Cortex of kidney (tissue), 1 donor: ENCODE results near the gene ZNF746.
"Not testable (repeated sequence)": the region's sequence is repeated elsewhere in the genome, so short reads cannot be mapped to it uniquely, and the experiment has no call there.

Experiments
- DNase-seq: peaks from one replicate; lab custom pipeline; 2025; lab: John Stamatoyannopoulos, UW

ZNF746 gene

DNA sequence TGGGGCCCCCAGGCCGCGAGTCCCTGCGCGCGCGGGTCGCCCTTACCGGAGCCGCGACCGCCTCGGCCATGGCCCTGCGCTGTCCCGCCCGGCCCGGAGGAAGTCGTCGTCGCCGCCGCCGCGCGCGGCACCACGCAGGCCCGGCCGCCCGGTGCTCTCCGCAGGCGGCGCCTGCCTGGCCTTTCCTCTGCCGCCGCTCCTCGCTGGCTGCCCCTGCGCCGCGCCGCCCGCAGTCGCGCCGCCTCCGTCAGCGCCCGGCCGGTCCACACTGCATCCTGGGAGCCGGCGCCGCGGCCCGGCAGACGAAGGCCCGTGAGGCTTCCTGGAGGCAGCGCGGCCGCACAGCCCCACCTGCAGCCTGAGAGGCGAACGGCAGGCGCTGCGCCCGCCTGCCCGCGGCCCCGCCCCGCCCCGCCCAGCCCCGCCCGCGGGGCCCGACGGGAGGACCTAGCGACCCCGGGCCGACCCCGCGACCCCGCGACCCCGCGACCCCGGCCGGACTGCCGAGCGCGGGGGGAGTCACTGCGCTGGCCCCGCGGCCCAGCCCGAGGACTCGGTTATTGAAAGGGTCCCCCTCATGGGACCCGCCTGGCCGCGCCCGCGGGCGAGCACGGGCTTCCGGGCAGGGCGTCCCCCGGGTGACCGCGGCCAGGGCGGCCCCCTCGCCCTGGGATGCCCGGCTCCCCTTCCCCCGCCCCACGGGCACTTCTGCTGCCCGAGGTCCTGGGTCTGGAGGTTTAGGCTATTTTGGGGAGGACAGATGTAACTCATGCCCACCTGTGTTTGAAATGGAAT, at the start of gene ZNF746:
Gene ZNF746 (minus strand): TSS at position 343 of the 795 bp plus-strand sequence. CDS start 273 bp downstream, at position 70.
- DNase-seq, result no peak

DNA sequence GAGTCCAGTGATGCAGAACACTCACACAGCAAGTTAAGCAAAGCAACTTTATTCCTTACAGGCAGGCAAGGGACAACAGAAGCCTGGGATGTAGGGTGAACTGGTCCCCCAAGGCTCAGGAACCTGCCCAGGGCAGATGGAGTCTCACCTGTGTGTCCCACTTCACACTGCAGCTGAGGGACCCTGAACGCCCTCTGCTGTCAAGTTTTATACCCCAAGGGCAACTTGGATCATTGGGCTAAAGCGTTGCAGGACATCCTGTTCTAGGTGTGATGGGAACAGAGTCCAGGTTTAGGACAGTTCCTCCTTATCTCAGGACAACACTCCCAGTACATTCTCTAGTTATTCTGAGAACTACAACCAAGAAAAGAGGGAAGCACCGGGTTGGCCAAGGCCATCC, 49.5 kb upstream of the ZNF746 start:
- DNase-seq, result no peak

DNA sequence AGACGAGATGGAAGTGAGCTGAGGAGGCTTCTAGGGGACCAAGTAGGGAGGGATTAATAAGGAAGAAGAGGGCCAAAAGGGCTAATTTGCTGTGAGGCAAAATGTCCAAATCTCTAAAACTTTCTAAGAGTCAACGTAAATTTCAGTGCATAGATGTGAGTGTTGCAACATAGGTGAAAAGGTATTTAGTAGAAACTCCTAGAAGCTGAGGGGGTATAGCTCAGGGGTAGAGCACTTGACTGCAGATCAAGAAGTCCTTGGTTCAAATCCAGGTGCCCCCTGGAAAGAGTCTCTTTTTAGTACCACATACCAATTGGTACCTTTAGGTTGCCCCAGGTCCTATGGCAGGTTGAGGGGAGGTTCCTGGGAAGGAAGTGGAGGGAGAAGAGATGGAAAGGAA, 48.7 kb upstream of the ZNF746 start:
- no peak for DNase-seq

DNA sequence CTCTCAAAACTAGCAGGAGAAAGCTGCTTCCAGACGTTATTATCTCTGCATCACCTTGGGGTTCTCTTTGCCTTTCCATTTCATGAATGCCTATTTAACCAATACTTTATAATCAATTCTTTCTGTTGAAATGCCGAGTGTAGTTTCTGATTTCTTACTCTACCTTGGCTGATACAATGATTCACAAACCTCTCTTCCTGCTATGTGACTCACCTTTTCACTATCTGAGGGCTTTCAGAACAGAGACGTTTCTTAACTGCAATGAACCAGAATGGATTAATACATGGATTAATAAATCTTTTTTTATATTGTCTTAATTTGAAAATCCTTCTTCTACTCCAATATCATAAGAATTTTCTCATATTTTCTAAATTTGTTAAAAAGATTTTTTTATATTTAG, 46.4 kb upstream of the ZNF746 start:
- no peak for DNase-seq

DNA sequence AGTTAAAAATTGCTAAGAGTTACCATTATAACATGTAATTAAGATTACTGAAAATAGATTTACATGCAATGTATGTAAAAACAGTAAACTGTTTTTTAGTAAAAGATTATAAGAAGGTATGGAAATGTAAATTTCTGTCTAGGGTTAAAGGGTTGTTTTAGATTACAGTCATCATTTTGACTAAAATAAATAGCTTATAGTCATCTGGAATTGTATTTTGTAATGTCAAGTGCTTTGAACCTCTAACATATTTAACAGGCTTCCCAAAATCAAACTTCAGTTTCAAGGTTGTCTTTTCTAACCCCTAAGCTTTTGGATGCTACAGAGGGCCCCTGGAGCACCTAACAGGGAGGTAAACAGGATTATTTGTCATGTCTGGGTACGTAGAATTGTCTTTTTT, 35.0 kb upstream of the ZNF746 start:
- no peak for DNase-seq

DNA sequence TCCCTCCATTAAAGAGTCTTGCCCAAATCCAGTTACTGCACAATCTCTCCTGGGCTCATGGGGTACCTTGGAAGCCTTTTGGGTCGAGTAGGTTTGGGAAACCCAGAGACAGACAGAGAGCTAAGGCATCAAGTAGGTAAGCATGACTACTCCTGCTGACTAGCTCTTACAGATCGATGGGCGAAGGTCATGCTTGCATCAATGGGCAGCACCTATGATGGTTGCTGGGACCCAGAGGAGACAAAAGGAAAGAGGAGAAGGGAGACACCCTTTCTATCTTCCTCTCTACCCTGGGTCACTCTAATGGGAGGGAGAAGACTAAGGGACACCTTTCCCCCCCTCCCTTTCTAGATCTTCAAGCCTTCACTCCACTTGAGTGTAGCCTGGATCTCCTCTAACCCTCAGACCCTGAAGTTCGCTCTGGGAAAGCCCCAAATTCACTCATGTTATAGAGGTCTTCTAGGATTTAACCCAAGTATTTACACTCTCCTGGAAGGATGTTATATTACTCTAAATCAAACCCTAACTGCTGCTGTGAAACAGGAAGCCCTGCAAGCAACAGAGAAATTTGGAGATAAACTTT, 31.6 kb upstream of the ZNF746 start:
- no peak for DNase-seq

DNA sequence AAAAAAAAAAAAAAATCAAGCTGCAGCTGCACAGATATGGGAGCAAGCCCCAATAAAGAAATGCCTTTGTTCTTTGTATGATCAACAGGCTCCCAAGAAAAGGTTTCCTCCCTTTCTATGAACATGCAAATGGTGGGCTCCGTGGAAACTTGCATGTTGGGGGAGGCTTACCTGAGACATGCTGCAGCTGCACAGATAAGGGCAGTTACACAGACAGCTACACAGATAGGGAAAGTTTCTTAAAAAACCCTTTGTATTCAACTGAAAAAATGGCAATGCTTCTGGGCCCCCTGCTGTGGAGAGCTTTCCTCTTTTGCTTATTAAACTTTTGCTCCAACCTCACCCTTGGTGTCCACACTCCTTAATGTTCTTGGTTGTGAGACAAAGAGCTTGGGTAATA, 29.8 kb upstream of the ZNF746 start:
- no peak for DNase-seq

DNA sequence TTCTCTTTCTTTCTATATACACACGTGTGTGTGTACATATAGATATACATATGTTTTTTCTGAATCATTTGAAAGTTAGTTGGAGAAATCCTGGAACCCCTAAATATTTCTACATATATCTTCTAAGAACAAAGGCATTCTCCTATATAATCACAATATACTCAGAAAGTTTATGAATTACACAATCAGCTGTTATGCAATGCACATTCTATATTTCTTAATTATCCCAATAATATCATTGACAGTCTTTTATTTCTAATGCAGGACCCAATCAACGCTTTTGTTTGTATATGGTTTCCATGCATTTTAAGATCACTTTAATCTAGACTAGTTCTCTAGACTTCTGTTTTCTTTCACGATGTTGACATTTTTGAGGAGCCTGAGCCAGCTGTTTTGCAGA, 27.7 kb upstream of the ZNF746 start:
- no peak for DNase-seq

DNA sequence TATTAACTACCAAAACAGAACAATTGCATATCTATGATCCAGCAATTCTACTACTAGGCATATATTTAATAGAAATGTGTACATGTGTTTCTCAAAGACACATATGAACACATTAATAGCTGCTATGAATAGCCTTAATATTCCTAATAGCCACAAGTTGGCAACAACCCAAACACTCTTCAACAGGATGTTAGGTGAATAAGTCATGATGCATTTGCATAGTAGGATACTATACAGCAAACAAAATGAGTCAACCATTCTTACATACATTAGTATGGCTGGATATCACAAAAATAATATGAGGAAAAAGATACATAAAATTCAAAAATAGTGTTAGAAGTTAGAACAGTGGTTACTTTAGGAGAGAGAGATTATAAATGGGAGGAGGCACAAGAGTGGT, 26.8 kb upstream of the ZNF746 start:
- no peak for DNase-seq

DNA sequence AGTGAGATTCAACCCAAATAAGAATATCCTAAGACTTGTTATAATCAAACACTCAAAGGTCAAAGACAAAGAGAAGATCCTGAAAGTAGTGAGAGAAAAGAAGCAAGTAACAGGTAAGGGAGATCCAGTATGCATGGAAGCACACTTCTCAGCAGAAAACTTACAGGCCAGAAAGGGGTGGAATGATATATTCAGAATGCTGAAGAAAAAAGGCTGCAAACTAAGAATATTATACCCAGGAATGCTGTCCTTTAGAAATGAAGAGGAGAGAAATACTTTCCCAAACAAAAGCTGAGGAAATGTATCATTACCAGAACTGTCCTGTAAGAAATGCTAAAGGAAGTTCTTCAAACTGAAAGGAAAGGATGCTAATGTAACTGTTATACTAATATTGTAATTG, 12.6 kb upstream of the ZNF746 start:
- DNase-seq, result no peak

DNA sequence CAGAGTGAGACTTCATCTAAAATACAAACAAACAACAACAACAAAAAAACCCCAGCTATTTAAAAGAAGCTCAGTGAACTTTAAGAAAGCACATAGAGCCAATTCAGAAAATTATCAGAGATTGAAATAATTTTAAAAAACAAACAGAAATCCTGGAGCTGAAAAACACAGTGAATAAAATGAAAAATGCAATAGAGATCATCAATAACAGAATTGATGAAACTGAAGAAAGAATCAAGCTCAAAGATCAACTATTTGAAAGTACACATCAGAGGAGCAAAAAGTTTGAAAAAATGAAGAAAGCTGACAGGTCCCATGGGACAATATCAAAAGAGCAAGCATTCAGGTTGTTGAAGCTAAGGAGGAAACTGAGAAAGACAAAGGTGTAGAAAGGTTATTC, 12.2 kb upstream of the ZNF746 start:
- no peak for DNase-seq

DNA sequence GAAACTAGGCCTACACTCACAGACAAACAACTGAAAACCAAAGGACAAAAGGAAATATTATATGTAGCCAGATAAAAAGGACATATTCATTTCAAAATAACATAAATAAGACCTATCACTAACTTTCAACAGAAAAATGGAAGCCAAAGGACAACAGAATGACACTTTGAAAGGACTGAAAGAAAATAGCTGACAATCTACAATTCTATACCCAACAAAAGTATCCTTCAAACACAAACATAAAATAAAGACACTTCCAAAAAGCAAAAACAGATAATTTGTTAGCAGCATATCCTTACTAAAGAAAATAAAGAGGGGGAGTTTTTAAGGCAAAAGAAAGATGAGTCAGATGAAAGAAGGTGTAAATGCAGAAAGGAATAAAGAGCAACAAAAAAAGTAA, 7.9 kb upstream of the ZNF746 start:
- DNase-seq, result no peak

DNA sequence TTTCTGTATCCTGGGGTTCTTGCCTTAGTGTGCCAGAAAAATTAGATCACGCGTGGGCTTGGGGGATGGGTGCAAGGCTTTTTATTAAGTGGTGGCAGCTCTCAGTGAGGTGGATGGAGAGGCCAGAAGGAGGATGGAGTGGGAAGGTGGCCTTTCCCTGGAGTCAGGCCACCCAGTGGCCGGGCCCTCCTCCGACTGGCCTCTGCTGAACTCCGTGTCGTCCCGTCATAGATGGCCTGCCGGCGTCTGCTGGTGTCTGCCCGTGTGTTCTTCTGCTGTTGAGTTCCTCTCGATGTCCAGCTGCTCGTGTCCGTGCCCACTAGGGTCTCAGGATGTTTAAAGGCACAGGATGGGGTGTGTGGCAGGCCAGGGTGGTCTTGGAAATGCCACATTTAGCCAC, 4.0 kb upstream of the ZNF746 start:
- no peak for DNase-seq

DNA sequence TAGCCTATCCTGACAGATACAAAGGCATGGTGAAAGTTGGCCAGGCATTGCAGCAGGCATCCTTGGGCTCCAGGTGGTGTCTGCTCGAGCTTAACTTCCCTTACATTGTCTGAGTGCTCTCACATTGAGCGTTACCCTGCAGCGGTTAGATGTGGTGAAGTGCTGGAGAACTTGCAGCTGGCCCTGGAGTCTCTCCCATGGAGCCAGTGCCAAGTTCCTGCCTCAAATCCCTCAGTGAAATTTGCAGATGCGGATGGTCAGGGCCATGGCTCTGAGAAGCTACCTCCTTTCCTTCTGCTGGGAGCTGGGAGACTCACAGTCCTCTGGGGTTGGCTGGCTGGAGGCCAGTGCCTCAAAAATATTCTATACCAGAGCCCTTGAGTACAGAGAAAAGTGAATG, 3.3 kb upstream of the ZNF746 start:
- DNase-seq, result no peak

DNA sequence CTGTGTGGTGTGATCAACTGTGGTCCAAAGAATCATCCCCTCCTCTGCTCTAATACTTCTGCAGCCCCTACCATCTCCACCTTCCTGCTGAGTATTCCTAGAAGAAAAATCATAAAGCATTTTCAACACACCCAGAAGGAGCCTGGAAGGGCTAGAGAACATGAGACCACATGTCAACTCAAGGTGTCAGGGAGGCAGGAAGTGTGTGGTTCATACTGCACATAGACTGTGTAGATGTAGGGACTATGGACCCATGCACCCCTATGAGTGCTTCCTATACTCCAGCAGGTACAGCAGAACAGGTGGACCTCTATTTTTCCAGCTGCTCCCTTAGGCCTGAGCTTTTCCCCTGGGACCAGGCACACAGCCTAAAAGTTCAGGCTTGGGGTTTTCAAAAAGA, 2.6 kb upstream of the ZNF746 start:
- DNase-seq, result no peak

DNA sequence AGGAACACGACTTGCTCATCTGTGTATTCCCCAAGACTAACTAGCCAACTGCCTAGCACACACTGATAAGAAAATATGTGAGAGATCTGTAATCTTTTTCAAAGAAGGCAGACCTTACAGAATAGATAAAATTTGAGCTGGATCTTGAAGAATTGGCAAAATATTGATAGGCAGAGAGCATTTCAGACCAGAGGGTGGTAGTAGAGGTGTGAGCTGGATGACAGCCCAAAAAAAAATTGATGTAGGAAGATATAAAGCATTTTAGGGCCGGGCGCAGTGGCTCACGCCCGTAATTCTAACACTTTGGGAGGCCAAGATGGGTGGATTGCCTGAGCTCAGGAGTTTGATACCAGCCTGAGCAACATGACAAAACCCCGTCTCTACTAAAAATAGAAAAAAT, 1.2 kb upstream of the ZNF746 start:
- no peak for DNase-seq

DNA sequence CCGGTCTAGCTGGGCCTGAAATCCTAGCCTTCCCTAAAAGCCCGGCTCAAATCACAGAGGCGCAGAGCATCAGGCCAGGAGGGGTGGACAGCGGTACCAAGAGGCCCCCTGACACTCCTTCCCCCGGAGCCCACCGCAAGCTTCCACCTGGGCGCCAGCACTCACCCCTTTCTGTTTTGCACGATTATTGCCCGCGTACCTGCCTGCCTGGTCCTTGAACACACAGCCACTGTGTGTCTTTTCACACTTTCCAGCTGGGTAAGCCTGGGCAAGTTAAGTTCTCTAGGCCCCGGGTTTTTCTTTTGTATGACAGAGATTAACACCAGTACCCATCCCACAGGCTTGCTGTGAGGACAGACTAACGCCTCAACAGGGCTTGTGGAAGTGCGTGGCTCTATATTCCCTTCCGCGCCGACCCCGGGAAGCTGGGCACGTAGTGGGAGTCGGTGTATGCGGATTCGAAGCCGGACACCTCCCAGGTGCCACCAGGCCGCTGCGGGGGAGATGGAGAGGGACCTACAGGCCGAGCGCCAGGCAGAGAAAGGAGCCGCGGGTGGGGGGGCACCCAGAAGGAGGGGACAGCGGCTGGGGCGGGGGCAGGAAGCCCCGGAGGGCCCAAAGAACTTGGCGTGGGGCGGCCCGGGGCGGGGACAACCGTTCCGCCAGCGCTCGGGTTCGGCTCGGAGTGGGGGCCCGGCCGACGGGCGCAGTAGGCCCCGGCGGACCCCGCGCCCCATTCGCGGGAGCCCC, 792 bp downstream of the ZNF746 start:
- DNase-seq, result no peak

DNA sequence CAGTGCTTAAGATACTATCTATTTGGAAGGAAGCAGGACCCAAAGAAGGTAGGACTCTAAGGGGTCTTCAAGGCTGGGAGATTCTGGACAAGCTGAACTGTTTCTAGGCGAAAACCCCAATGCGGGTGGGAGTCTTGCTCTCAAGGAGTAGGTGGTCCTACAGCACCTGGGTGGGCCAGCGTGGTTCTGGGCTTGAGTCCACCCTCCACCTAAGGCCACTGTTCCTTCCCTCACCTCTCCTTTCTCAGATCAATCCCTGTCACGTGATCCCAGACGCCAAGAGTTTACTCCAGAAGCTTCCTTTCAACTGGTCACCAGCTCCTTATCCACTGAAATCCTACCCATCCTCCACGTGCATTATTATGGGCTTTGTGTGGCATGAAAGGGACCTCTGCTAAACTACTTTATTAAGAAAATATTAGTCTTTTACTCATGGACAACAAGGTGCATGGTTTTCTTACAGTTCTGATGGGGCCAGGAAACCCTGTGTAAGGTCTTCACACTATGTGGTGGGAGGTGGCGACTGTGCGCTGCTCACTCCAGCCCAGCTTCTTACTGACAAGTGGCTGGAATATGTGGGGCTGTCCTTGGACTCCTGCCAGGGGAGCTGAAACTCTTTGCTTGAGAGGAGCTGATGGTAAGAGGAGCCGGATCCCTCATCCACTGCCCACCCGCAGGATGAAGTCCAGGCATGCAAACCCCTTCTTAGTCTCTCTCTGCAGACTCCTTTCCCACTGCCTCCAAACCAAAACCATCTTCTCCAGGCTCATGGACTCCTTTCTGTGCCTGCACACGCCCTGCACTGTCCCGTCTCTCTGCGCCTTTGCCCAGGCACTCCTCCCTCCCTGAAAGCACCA, 1.6 kb downstream of the ZNF746 start:
- no peak for DNase-seq

DNA sequence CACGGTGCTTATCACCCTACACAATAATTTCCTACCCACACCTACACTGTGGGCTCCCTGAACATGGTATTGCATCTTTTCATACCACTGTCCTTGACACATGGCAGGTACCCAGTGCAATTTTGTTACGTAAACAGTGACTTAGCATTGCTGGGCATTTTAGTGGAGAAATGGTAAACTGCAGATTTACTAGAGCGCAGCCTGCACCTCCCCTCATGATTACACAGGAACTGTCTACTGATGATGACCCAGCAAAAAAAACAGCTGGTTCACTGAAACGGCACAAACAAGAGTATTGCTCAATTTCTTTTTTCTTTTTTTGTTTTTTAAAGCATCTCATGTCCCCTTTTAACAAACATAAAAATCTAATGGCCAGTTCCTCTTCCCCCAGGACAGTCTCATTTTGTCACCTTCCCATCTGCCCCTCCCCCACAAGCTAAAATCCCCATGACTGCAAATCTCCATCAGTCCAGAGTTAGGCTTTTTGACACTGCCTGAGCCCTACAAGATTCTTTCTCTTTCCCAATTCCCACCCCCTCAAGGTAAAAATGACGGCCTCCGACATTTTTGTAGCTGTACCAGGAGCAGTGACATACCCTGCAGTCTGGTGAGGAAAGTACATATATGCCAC, 2.8 kb downstream of the ZNF746 start:
- no peak for DNase-seq

DNA sequence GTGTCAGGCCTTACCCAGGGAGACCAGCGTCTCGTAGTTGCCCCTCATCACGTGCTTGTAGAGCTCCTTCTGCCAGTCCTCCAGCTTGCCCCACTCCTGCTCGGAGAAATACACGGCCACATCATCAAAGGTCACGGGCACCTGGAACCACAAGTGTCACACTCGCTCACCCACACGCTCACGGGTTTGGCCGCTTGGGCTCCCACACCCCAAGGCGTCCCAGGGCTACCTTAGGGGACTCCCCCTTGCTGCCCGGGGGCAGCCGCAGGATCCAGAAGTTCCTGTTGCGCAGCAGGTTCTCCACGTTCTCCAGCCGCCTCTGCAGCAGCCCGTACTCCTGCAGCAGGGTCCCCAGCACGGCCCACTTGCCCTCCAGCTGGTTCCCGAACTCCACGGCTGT, 3.6 kb downstream of the ZNF746 start:
- not testable (repeated sequence) for DNase-seq

DNA sequence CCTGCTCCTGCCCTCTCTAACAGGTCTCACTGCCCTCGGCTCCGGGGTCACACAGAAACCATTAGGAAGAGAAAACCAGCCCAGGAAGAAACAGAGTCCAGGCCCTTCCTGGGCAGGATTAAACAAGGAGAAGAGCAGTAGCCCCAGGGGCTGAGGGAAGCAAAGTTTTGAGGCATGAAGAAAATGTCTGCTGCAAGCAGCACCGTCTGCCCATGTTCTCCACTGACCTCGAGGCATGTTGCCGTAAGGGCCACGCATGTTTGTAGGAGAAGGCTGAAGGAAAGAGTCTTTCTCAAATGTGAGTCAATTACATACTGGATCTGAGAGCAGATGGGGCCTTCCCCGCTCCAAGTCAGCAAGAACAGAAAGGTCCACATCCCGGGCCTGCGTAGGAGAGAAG, 4.2 kb downstream of the ZNF746 start:
- DNase-seq, result no peak
